D721Med (cell line): ENCODE measurements around the gene PSORS1C2.

Source experiments
- DNase-seq: peaks from one replicate; pipeline ENCODE4 v3.0.0; 2011; ENCODE audit warnings: low spot score; ENCODE audit not compliant: insufficient read length
- FAIRE-seq: peaks from 2 replicates; lab custom pipeline; 2011; peaks lifted over from hg19 to GRCh38; lab: Jason Lieb, UNC
- CTCF ChIP-seq: IDR thresholded peaks from 2 replicates; pipeline ENCODE4 v1.5.1; 2012; ENCODE audit warnings: mild to moderate bottlenecking, control low read depth; ENCODE audit not compliant: insufficient read depth; ENCODE audit errors: missing control alignments

PSORS1C2 gene

GRCh38 chr6:31115941-31116560, 22.8 kb downstream of the PSORS1C2 start:
- no peak for DNase-seq
- no peak for FAIRE-seq
- no peak for TF ChIP-seq CTCF

GRCh38 chr6:31114970-31115849, 23.7 kb downstream of the PSORS1C2 start:
- DNase-seq (no peak), FAIRE-seq (no peak)

DNA sequence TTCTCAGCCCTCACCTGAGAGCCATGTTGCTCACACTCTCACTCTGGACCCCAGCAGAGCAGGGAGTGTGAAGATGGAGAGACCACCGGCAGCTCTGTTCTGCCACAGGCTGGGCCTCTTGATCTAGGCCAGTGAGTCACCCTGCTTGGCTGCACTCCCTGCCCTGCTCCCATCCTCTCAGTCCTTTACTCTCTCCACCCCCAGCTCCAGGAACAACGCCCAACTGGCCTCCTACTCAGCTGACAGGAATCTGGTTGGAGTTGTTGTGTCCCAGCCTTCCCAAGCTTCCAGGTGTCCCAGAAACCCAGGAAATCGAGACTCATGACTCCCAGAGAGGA, 24.4 kb downstream of the PSORS1C2 start, which contains the start of gene PSORS1C1:
Gene PSORS1C1 (plus strand): TSS at position 260 of the 338 bp plus-strand sequence. CDS start 14,833 bp downstream, outside the sequence.
- FAIRE-seq, result no peak
- TF ChIP-seq CTCF, result no peak
- DNase-seq, result no peak

More at GRCh38 chr6:31114970-31115849, 23.7 kb downstream of the PSORS1C2 start:
- no peak for TF ChIP-seq CTCF

DNA sequence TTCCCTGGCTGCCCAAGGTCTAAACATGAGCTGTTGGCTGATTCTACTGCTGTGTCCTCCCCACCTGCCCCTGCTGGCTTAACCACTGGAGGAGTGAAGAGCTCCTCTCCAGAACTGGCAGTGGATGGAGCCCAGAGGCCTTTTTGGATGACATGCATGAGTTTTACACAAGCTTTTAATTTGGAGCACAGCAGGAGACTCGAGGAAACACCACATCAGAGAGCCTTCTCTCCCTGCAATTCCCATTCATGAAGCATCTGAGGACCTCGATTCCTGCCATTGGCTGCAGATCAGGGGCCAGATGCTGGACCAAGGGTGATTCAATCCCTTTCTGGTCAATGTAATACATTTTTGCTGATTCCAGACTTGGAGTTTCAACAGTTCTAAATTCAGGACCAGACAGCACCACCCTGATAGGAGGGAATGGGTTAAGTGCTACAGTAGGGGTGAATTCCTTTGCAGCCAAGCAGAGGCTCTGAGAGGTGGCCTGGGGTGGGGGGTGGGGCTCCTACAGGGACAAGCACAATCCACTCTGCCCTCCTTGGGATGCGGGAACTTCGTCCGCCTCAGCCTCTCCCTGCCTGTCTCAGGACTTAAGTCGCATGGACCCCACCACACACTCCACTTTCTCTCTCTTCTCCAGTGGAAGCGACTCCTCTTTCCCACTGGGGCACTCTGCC, 24.9 kb downstream of the PSORS1C2 start:
- TF ChIP-seq CTCF, result no peak

DNA sequence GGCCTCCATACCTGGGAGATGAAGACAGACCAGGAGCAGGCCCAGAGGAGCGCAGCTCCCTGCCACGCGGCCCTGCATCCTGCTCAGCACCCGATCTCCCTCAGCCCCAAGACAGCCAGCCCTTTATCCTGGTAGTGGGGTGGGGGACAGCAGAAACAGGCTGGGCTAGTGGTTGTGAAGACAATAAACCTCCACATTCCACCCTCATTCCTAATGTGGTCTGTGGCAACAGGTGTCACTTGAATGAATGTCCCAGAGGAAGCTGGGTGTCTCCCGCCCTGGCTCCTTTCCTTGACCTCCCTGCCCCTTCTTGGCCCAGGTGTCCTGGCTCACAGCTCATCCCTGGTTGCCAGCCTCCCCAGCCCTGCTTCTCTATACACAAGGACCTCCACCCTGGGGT, 26.4 kb downstream of the PSORS1C2 start, which contains the start of gene C6orf15:
Gene C6orf15 (minus strand): TSS at position 98 of the 400 bp plus-strand sequence. CDS start 20 bp downstream, at position 78.
- DNase-seq (no peak), FAIRE-seq (no peak)
- no peak for TF ChIP-seq CTCF

More for the DNA sequence above, 24.9 kb downstream of the PSORS1C2 start:
- FAIRE-seq (no peak), DNase-seq (no peak)

DNA sequence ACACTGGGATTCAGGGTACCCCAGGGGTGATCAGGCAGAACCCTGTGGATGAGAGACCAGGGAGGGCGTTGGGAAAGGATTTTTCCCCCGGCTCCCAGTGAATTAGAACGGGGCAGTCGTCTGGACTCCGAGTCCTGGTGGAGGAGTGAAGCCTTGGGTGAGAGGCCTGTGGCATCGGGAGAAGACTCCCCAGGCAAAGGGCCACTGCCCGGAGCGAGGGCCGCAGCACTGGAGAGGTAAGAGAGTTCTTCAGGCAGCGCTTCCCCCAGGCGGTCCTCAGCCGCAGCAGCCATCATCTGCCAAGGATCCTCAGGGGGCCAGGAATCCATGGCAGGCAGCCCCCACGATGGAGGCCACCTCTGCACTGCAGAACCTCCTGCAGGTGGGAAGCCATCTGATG, 27.2 kb downstream of the PSORS1C2 start:
- no peak for TF ChIP-seq CTCF
- DNase-seq (no peak), FAIRE-seq (no peak)
